ENCODE measurements around the gene TSPAN31.
A peak's percentile ranks its signal among the peaks of the same experiment; 100 is the strongest.

The TSPAN31 gene

GRCh38 chr12:57735952-57736740 lies 8.7 kb upstream of the TSPAN31 start:
- no peak for DNase-seq (ENCODE audit: low read depth)
- peak; percentile 47 for TF ChIP-seq CTCF (IDR thresholded peaks at IDR 0.05; ENCODE audit: control insufficient read depth, insufficient read depth, low read depth, low read length, missing control alignments)
- peak overlapping the region; percentile 22 for H3K4me3 ChIP-seq (ENCODE audit: control insufficient read depth, low read depth, low read length)

GRCh38 chr12:57736741-57737466 lies 7.9 kb upstream of the TSPAN31 start:
- no peak overlapping the region for H3K4me3 ChIP-seq (ENCODE audit: control insufficient read depth, low read depth, low read length)
- DNase-seq (ENCODE audit: low read depth) = no peak
- no peak for TF ChIP-seq CTCF (IDR thresholded peaks at IDR 0.05; ENCODE audit: control insufficient read depth, insufficient read depth, low read depth, low read length, missing control alignments)

GRCh38 chr12:57737467-57738460 lies 7.1 kb upstream of the TSPAN31 start:
- H3K4me3 ChIP-seq (ENCODE audit: control insufficient read depth, low read depth, low read length) = peak overlapping the region; percentile 12; the same call in 1 of the 2 replicates
- DNase-seq (ENCODE audit: low read depth) = no peak

GRCh38 chr12:57738661-57739237 lies 6.1 kb upstream of the TSPAN31 start, which contains the start of gene AGAP2:
Gene AGAP2 (minus strand): TSS chr12:57738742. CDS start chr12:57738246, 496 bp downstream.
- no peak for TF ChIP-seq CTCF (IDR thresholded peaks at IDR 0.05; ENCODE audit: control insufficient read depth, insufficient read depth, low read depth, low read length, missing control alignments)
- peak within 1 kb of the TSS; percentile 12 for H3K4me3 ChIP-seq (ENCODE audit: control insufficient read depth, low read depth, low read length)
- no peak for DNase-seq (ENCODE audit: low read depth)

More at GRCh38 chr12:57737467-57738460, 7.1 kb upstream of the TSPAN31 start:
- peak; percentile 37 for TF ChIP-seq CTCF (IDR thresholded peaks at IDR 0.05; ENCODE audit: control insufficient read depth, insufficient read depth, low read depth, low read length, missing control alignments)

DNA sequence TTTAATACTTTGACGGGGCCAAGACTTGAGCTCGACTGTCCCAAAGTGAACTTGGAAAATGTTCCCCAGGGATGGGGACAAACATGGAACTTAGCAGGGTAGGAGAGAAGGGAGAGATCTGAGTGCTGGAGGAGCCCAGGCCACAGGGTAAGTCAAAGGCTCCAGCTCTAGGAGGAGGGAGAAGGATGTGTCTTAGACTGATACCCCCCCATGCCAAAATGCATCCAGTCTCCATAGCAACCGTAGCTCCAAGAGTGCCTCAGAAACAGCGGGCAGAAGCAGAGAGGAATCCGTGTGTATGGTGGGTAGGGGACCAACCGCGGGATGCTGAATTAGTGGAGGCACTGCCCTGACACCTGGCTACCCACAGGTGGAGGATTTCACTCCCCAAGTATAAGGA lies 5.5 kb upstream of the TSPAN31 start:
- no peak overlapping the region for H3K4me3 ChIP-seq (ENCODE audit: control insufficient read depth, low read depth, low read length)
- no peak for DNase-seq (ENCODE audit: low read depth)
- no peak for TF ChIP-seq CTCF (IDR thresholded peaks at IDR 0.05; ENCODE audit: control insufficient read depth, insufficient read depth, low read depth, low read length, missing control alignments)
